Measurements from ENCODE around the gene POC1A. TPM values are rescaled to one million over a fixed set of nuclear protein-coding genes. Genes with fewer than 3 reads are reported as not detected.

Gene POC1A
- total and polyA plus RNA-seq, 9 of the 15 experiments (the other 6 are each of a cell fraction or from before 2014, with no cell fraction given), result 7.2 to 17.5 (median 12.1) TPM

- TF ChIP-seq FOXJ3 (CRISPR knock-in tag; IDR thresholded peaks at IDR 0.05), result no peak
- TF ChIP-seq NCOR1 (IDR thresholded peaks at IDR 0.05), result no peak
- TF ChIP-seq GATAD2B (IDR thresholded peaks at IDR 0.05; ENCODE audit: borderline replicate concordance), result no peak
- TF ChIP-seq PRMT5 (CRISPR knock-in tag; IDR thresholded peaks at IDR 0.05), result no peak
- no peak for TF ChIP-seq TAF7 (tag; IDR thresholded peaks at IDR 0.05)
- TF ChIP-seq ARID4B (CRISPR knock-in tag; IDR thresholded peaks at IDR 0.05), result no peak
- TF ChIP-seq ELK3 (CRISPR knock-in tag; IDR thresholded peaks at IDR 0.05), result no peak
- TF ChIP-seq CHD4 (IDR thresholded peaks at IDR 0.05; ENCODE audit: insufficient read depth, insufficient replicate concordance, low read depth, low read length, poor library complexity, severe bottlenecking), result no peak
- no peak for TF ChIP-seq MXI1 (IDR thresholded peaks at IDR 0.05; ENCODE audit: low read depth, low read length)
- no peak for TF ChIP-seq ZKSCAN1 (IDR thresholded peaks at IDR 0.05; ENCODE audit: low read depth, low read length)
- TF ChIP-seq ZBTB34 (CRISPR knock-in tag; IDR thresholded peaks at IDR 0.05), result no peak
- no peak for TF ChIP-seq ARHGAP35 (IDR thresholded peaks at IDR 0.05; ENCODE audit: partially characterized antibody)
- no peak for TF ChIP-seq E2F6 (IDR thresholded peaks at IDR 0.05; ENCODE audit: borderline replicate concordance in 1 of 2, extremely low read depth in 1 of 2, insufficient read depth in 1 of 2, insufficient read length in 1 of 2, low read depth in 1 of 2, low read length in 1 of 2, poor library complexity in 1 of 2, severe bottlenecking in 1 of 2)
- no peak for TF ChIP-seq OTX1 (CRISPR knock-in tag; IDR thresholded peaks at IDR 0.05)
- TF ChIP-seq BRCA1 (IDR thresholded peaks at IDR 0.05), result no peak
- no peak for TF ChIP-seq BRCA1 (CRISPR knock-in tag; IDR thresholded peaks at IDR 0.05)
- no peak for TF ChIP-seq NR1H2 (CRISPR knock-in tag; IDR thresholded peaks at IDR 0.05)
Measured at GRCh38 chr3:52143616-52144015, 10.6 kb downstream of the POC1A start (continued).

All from K562 (cell line).